Mesenteric fat pad (tissue), 1 donor: Measurements from ENCODE around the gene RAB10. TPM values are rescaled to one million over a fixed set of nuclear protein-coding genes. Genes with fewer than 3 reads are reported as not detected.

Experiments used
- DNase-seq: peaks from one replicate; pipeline ENCODE4 v3.0.0-alpha.2; 2020; ENCODE audit warnings: low spot score
- total RNA-seq: library from RNA; stranded (reverse); fragmentation: NEBNext Ultra II Directional; extraction: Animal tissue kit (Norgen Biotek cat#: 25700); gene quantifications from one replicate; pipeline ENCODE4 v1.2.1, GENCODE V29; 2021
- donor health status: DM: yes; HTN: yes; CAD: no.

RAB10 gene
- total RNA-seq, 1 donor from 2014 or later: 118 TPM

GRCh38 chr2:26150243-26150642 lies 116.4 kb downstream of the RAB10 start:
- DNase-seq: peak; percentile 72

GRCh38 chr2:26157580-26157979 lies 123.7 kb downstream of the RAB10 start:
- no peak for DNase-seq

- DNase-seq: peak; percentile 45
Measured at GRCh38 chr2:26161926-26162325, 128.0 kb downstream of the RAB10 start.

GRCh38 chr2:26162963-26163362 lies 129.1 kb downstream of the RAB10 start:
- no peak for DNase-seq

GRCh38 chr2:26164231-26164630 lies 130.3 kb downstream of the RAB10 start:
- no peak for DNase-seq

GRCh38 chr2:26164641-26165211 lies 130.8 kb downstream of the RAB10 start:
- peak; percentile 72 for DNase-seq

GRCh38 chr2:26165403-26165802 lies 131.5 kb downstream of the RAB10 start:
- DNase-seq: peak; percentile 22

GRCh38 chr2:26166541-26166940 lies 132.7 kb downstream of the RAB10 start:
- DNase-seq: peak; percentile 33

- peak; percentile 53 for DNase-seq
Measured at GRCh38 chr2:26168785-26169184, 134.9 kb downstream of the RAB10 start.

GRCh38 chr2:26169226-26169625 lies 135.3 kb downstream of the RAB10 start:
- DNase-seq: peak; percentile 41

GRCh38 chr2:26169681-26170414 lies 136.0 kb downstream of the RAB10 start:
- DNase-seq: peak; percentile 86

- peak; percentile 72 for DNase-seq
Measured at GRCh38 chr2:26170795-26171194, 136.9 kb downstream of the RAB10 start.

- peak; percentile 88 for DNase-seq
Measured at GRCh38 chr2:26172189-26172870, 138.4 kb downstream of the RAB10 start.

- DNase-seq: peak; percentile 83
Measured at GRCh38 chr2:26172871-26173775, 139.2 kb downstream of the RAB10 start, which contains the start of gene GAREM2. GAREM2 (plus strand) TSS chr2:26173088; CDS start chr2:26173221, 133 bp downstream.

- DNase-seq: peak; percentile 88
Measured at GRCh38 chr2:26173776-26174482, 140.0 kb downstream of the RAB10 start.

GRCh38 chr2:26174691-26175465 lies 141.0 kb downstream of the RAB10 start:
- DNase-seq: no peak

GRCh38 chr2:26175466-26176278 lies 141.8 kb downstream of the RAB10 start:
- peak; percentile 26 for DNase-seq

GRCh38 chr2:26176279-26176615 lies 142.4 kb downstream of the RAB10 start:
- DNase-seq: no peak

GRCh38 chr2:26177122-26177521 lies 143.2 kb downstream of the RAB10 start:
- DNase-seq: no peak
